NCI-H2029 treated with DMSO at 0.1 percent for 48 hours (cell line): ENCODE data around the gene FCAMR.

Source experiments
- DNase-seq: peaks from one replicate; lab custom pipeline; 2025; lab: John Stamatoyannopoulos, UW

The FCAMR gene

DNA sequence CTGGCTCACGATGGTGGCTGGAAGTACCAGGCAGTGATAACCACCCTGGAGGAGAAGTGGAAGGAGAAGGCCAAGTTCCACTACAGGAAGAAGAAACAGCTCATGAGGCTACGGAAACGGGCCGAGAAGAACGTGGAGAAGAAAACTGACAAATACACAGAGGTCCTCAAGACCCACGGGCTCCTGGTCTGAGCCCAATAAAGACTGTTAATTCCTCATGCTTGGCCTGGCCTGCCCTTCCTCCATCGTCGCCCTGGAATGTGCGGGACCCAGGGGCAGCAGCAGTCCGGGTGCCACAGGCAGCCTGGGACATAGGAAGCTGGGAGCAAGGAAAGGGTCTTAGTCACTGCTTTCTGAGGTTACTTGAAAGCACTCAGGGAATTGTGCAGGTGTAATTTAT lies 62.2 kb downstream of the FCAMR start:
- no peak for DNase-seq
